CD4-positive, alpha-beta T cell (primary cell): Measurements from ENCODE around the gene ZC3H10. TPM values are rescaled to one million over a fixed set of nuclear protein-coding genes. Genes with fewer than 3 reads are reported as not detected.

Experiments
- ATAC-seq: fragments of 200-7000 bp; cut with Tn5 transposase; one replicate; pipeline ENCODE4 v1.10.0; 2022; ENCODE audit warnings: mild to moderate bottlenecking; ENCODE audit not compliant: poor library complexity
- CTCF ChIA-PET: fragments of 350-600 bp; sonication (Branson Sonifier 250); formaldehyde crosslinking; loops from one replicate; lab custom pipeline; 2021; ENCODE audit warnings: antibody characterized with exemption, inconsistent platforms; lab: Charles Lee
- POLR2A ChIA-PET: fragments of 350-600 bp; sonication (Branson Sonifier 250); formaldehyde crosslinking; loops from one replicate; lab custom pipeline; 2021; ENCODE audit warnings: antibody characterized with exemption, inconsistent platforms; lab: Charles Lee
- DNase-seq, 14 experiments: peaks; one replicate each; pipeline ENCODE4 v3.0.0-alpha.2; 2013 to 2020; ENCODE audit warnings: mixed read lengths in 2 of 14
- H3K27ac ChIP-seq, 2 donors: one replicate each; pipeline versions ENCODE4 v1.5.1 to v1.7.0; 2013; ENCODE audit warnings: low read length in 2 of 2, low read depth in 1 of 2, mild to moderate bottlenecking in 1 of 2
- H3K27me3 ChIP-seq, 2 experiments: 1 replicate in 1 of 2; 2 replicates in 1 of 2; pipeline versions ENCODE4 v1.6.1 to v1.7.0; 2013; ENCODE audit warnings: low read length in 2 of 2, control low read depth in 1 of 2, mild to moderate bottlenecking in 1 of 2, moderate library complexity in 1 of 2; ENCODE audit not compliant: insufficient read depth in 2 of 2, control insufficient read depth in 1 of 2
- H3K36me3 ChIP-seq: one replicate; pipeline ENCODE4 v1.6.1; 2013; ENCODE audit warnings: low read length, control low read depth; ENCODE audit not compliant: insufficient read depth
- H3K4me1 ChIP-seq: one replicate; pipeline ENCODE4 v1.6.1; 2013; ENCODE audit warnings: low read length, control low read depth; ENCODE audit not compliant: insufficient read depth
- H3K4me3 ChIP-seq: one replicate; pipeline ENCODE4 v1.5.1; 2013; ENCODE audit warnings: mild to moderate bottlenecking, low read length, moderate library complexity
- H3K9me3 ChIP-seq, 2 experiments: 1 replicate in 1 of 2; 2 replicates in 1 of 2; pipeline versions ENCODE4 v1.6.1 to v1.7.0; 2013; ENCODE audit warnings: low read length in 2 of 2, mild to moderate bottlenecking in 2 of 2, control low read depth in 1 of 2, moderate library complexity in 1 of 2; ENCODE audit not compliant: control insufficient read depth in 1 of 2, insufficient read depth in 1 of 2
- H3K27ac Mint-ChIP-seq: one replicate; pipeline ENCODE4 v1.8.0; 2020; ENCODE audit warnings: mixed read lengths
- H3K27me3 Mint-ChIP-seq: one replicate; pipeline ENCODE4 v1.8.0; 2021; ENCODE audit warnings: mixed read lengths
- H3K36me3 Mint-ChIP-seq: one replicate; pipeline ENCODE4 v1.8.0; 2021; ENCODE audit warnings: low read depth, mixed read lengths
- H3K4me1 Mint-ChIP-seq: one replicate; pipeline ENCODE4 v1.8.0; 2021; ENCODE audit warnings: low read depth, mixed read lengths
- H3K4me3 Mint-ChIP-seq: one replicate; pipeline ENCODE4 v1.8.0; 2020; ENCODE audit warnings: mild to moderate bottlenecking, mixed read lengths
- H3K9me3 Mint-ChIP-seq: one replicate; pipeline ENCODE4 v1.8.0; 2020; ENCODE audit warnings: mixed read lengths
- CTCF ChIP-seq: fragments of 200-600 bp; IDR thresholded peaks from one replicate; pipeline ENCODE4 v1.8.0; 2022; ENCODE audit warnings: antibody characterized with exemption, mild to moderate bottlenecking
- intact Hi-C, 2 experiments: fragments of 100-400 bp; cut with DNase I in 1 of 2; cut with micrococcal nuclease in 1 of 2; formaldehyde crosslinking; loops; one replicate each; pipeline versions ENCODE4 v1.15.1 to v1.9.0; 2023 to 2025; cut with DNase I, micrococcal nuclease
- total RNA-seq, 174 experiments: library from RNA in 2 of 174; stranded (reverse) in 2 of 174; gene quantifications; one replicate each; pipeline ENCODE4 v1.2.3 and lab custom pipeline; 2021 to 2026

Gene ZC3H10
- total RNA-seq, 2 experiments from 2014 or later = 6.3 to 8.9 TPM

DNA sequence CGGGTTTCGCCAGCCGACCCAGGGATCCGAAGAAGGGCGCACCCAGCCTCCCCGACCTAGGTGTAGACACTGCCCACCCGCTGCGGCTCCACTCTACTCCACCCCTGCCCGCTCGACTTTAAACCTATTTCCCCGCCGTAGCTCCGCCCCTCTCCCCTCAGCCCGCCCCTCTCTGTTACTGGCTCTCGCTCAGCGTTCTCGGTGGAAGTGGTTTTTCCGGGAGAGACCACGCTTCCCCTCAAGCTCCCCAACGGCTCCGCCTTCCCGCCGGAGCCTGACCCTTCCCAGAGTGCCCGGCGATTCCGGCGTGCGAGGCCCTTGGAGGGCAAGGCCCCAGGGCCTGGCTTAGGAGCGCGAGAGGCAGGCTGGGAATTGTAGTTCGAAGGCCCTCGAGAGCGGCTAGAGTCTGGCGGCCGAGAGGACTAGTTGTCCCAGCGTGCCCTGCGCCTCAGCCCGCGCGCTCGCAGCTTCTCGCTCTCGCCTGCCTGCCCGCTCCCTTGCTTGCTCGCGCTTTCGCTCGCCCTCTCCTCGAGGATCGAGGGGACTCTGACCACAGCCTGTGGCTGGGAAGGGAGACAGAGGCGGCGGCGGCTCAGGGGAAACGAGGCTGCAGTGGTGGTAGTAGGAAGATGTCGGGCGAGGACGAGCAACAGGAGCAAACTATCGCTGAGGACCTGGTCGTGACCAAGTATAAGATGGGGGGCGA is 13.8 kb upstream of the ZC3H10 start, which contains the start of gene PA2G4:
PA2G4 (plus strand) TSS at position 451 of the 706 bp plus-strand sequence; CDS start at position 630, 179 bp downstream.
- intact Hi-C loops = loop anchor here (1.0 to 10.0 kb wide), 6 partner anchors 12 to 369 kb away; partner anchors contain the start of genes DNAJC14 (in 2 of the 2) and RPL41 (in 2 of the 2)
- Mint-ChIP-seq H3K36me3 (peaks cover 50% of the 10 kb centered on the region), H3K9me3 (no peaks in the 10 kb centered on the region), H3K4me3 (peak within 1 kb of the TSS; percentile 93), H3K4me1 (peaks cover 67% of the 10 kb centered on the region), H3K27me3 (no peaks in the 10 kb centered on the region), H3K27ac (peak within 1 kb of the TSS; percentile 100)
- H3K27me3 ChIP-seq = no peaks in the 10 kb centered on the region
- no peaks in the 10 kb centered on the region for H3K9me3 ChIP-seq
- H3K4me1 ChIP-seq = peaks cover 48% of the 10 kb centered on the region
- DNase-seq (peak; percentile 89 to 99 (median 96)), ATAC-seq (peak; percentile 88)
- ChIA-PET POLR2A (interaction anchor here (0.7 to 6.3 kb wide), 48 partner anchors 9 to 584 kb away, joined by 3 to 233 read pairs (median 5); partner anchors contain the start of genes ANKRD52, BAZ2A, CNPY2 and CS), CTCF (interaction anchor here (0.8 to 4.9 kb wide), 11 partner anchors 11 to 365 kb away, joined by 3 to 32 read pairs (median 4); partner anchors contain the start of genes ERBB3, MYL6B, SMARCC2 and ZC3H10)
- no peak for TF ChIP-seq CTCF
- H3K36me3 ChIP-seq = peaks cover 28% of the 10 kb centered on the region
- H3K27ac ChIP-seq = peak within 1 kb of the TSS; percentile 63 to 95
- peak within 1 kb of the TSS; percentile 90 for H3K4me3 ChIP-seq

GRCh38 chr12:56104815-56105608 is 13.1 kb upstream of the ZC3H10 start:
- peak overlapping the region; percentile 100 for H3K27ac Mint-ChIP-seq
- H3K4me1 ChIP-seq = peaks cover 48% of the 10 kb centered on the region
- ChIA-PET POLR2A (interaction anchor here (0.7 to 6.3 kb wide), 38 partner anchors 8 to 583 kb away, joined by 3 to 233 read pairs (median 6); partner anchors contain the start of genes ANKRD52, BAZ2A, CNPY2 and CS), CTCF (interaction anchor here (1.2 to 4.9 kb wide), 7 partner anchors 14 to 366 kb away, joined by 3 to 32 read pairs (median 6); partner anchors contain the start of genes ERBB3, SMARCC2 and ZC3H10)
- H3K4me1 Mint-ChIP-seq = peaks cover 63% of the 10 kb centered on the region
- H3K36me3 Mint-ChIP-seq = peaks cover 57% of the 10 kb centered on the region
- peak overlapping the region; percentile 63 to 95 for H3K27ac ChIP-seq
- H3K36me3 ChIP-seq = peaks cover 35% of the 10 kb centered on the region
- no peaks in the 10 kb centered on the region for H3K9me3 ChIP-seq
- H3K9me3 Mint-ChIP-seq = no peaks in the 10 kb centered on the region
- ATAC-seq = no peak
- intact Hi-C loops = loop anchor here (1.0 to 10.0 kb wide), 6 partner anchors 11 to 370 kb away; partner anchors contain the start of genes DNAJC14 (in 2 of the 2) and RPL41 (in 2 of the 2)
- peak in 5 of 14 experiments; percentile 9 to 45 (median 15) for DNase-seq
- H3K4me3 ChIP-seq = peak overlapping the region; percentile 90
- no peaks in the 10 kb centered on the region for H3K27me3 ChIP-seq
- H3K4me3 Mint-ChIP-seq = peak overlapping the region; percentile 93
- no peak for TF ChIP-seq CTCF
- no peaks in the 10 kb centered on the region for H3K27me3 Mint-ChIP-seq

DNA sequence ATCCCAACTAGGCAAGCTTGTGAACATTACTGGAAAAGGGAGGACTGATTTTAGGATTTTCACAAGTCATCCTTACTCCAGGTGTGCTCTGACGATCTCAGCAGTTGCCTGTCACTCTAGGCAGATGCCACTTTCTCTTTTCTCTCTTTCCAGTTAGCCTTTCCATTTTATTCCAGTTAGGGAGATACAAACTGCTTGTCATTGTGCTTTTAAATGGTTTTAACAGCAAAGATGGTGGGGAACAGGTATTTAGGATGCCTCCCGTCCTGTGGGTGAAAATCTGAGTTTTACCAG is 12.5 kb upstream of the ZC3H10 start:
- POLR2A ChIA-PET = interaction anchor here (1.9 to 6.3 kb wide), 5 partner anchors 11 to 60 kb away, joined by 5 to 233 read pairs (median 35); partner anchors contain the start of genes ERBB3, ESYT1, RPL41 and ZC3H10
- Histone ChIP-seq H3K4me1 (peaks cover 48% of the 10 kb centered on the region), H3K4me3 (peak overlapping the region; percentile 90), H3K27me3 (no peaks in the 10 kb centered on the region), H3K36me3 (peaks cover 41% of the 10 kb centered on the region), H3K27ac (no peak overlapping the region), H3K9me3 (no peaks in the 10 kb centered on the region)
- no peak for DNase-seq
- Mint-ChIP-seq H3K4me1 (peaks cover 61% of the 10 kb centered on the region), H3K9me3 (no peaks in the 10 kb centered on the region), H3K36me3 (peaks cover 62% of the 10 kb centered on the region), H3K4me3 (peak overlapping the region; percentile 93), H3K27me3 (no peaks in the 10 kb centered on the region), H3K27ac (peak overlapping the region; percentile 100)
- ATAC-seq = no peak
- CTCF ChIA-PET = interaction anchor here (1.2 to 4.9 kb wide), 5 partner anchors 13 to 84 kb away, joined by 5 to 32 read pairs (median 24); partner anchors contain the start of genes ERBB3, SMARCC2 and ZC3H10
- intact Hi-C loops = loop anchor here (2.0 to 10.0 kb wide), 3 partner anchors 63 to 371 kb away; partner anchors contain the start of gene DNAJC14 (in 1 of the 2)
- TF ChIP-seq CTCF = no peak
